Activated T-cell treated with anti-CD3 and anti-CD28 coated beads, Interleukin-2, amount 50 U/mL, for 1 hour (primary cell): ENCODE results near the gene NDFIP1.

Source experiments
- DNase-seq: peaks from one replicate; pipeline ENCODE4 v3.0.0-alpha.2; 2020

NDFIP1 gene

GRCh38 chr5:142095035-142095434 is 13.5 kb upstream of the NDFIP1 start:
- peak; percentile 56 for DNase-seq

- peak; percentile 73 for DNase-seq
Measured at GRCh38 chr5:142095651-142096330, 12.8 kb upstream of the NDFIP1 start.

- DNase-seq, result no peak
Measured at GRCh38 chr5:142096382-142096781, 12.2 kb upstream of the NDFIP1 start.

GRCh38 chr5:142097681-142098080 is 10.9 kb upstream of the NDFIP1 start:
- DNase-seq, result no peak

- no peak for DNase-seq
Measured at GRCh38 chr5:142098275-142098674, 10.3 kb upstream of the NDFIP1 start.

GRCh38 chr5:142098931-142099330 is 9.6 kb upstream of the NDFIP1 start:
- no peak for DNase-seq

- DNase-seq, result no peak
Measured at GRCh38 chr5:142100307-142100706, 8.3 kb upstream of the NDFIP1 start.

- no peak for DNase-seq
Measured at GRCh38 chr5:142102980-142103740, 5.4 kb upstream of the NDFIP1 start.

- DNase-seq, result no peak
Measured at GRCh38 chr5:142104491-142104890, 4.1 kb upstream of the NDFIP1 start.

- no peak for DNase-seq
Measured at GRCh38 chr5:142106061-142106460, 2.5 kb upstream of the NDFIP1 start.

- DNase-seq, result no peak
Measured at GRCh38 chr5:142107036-142107735, 1.4 kb upstream of the NDFIP1 start.

- no peak for DNase-seq
Measured at GRCh38 chr5:142107736-142108431, 695 bp upstream of the NDFIP1 start.

- DNase-seq, result no peak
Measured at GRCh38 chr5:142109331-142110045, 909 bp downstream of the NDFIP1 start.

GRCh38 chr5:142110046-142110531 is 1.5 kb downstream of the NDFIP1 start:
- DNase-seq, result no peak

GRCh38 chr5:142110988-142111687 is 2.6 kb downstream of the NDFIP1 start:
- no peak for DNase-seq

- DNase-seq, result no peak
Measured at GRCh38 chr5:142114687-142115086, 6.1 kb downstream of the NDFIP1 start.

- no peak for DNase-seq
Measured at GRCh38 chr5:142115937-142116614, 7.5 kb downstream of the NDFIP1 start.

GRCh38 chr5:142117579-142118151 is 9.1 kb downstream of the NDFIP1 start:
- no peak for DNase-seq

- no peak for DNase-seq
Measured at GRCh38 chr5:142118155-142118686, 9.6 kb downstream of the NDFIP1 start.

- DNase-seq, result no peak
Measured at GRCh38 chr5:142119051-142119625, 10.6 kb downstream of the NDFIP1 start.
